ENCODE data around the gene UBR4. TPM values are rescaled to one million over a fixed set of nuclear protein-coding genes. Genes with fewer than 3 reads are reported as not detected.

Gene UBR4
- total RNA-seq, 4 donors from 2014 or later, result 132 to 268 (median 170) TPM

GRCh38 chr1:19229229-19229628, 19.2 kb upstream of the UBR4 start:
- Histone ChIP-seq H3K4me1 (peaks cover 8 to 32% (median 28%) of the 10 kb centered on the region in 4 donors), H3K4me3 (no peak overlapping the region), H3K36me3 (peaks cover 25 to 93% (median 84%) of the 10 kb centered on the region in 4 donors), H3K27me3 (no peaks in the 10 kb centered on the region), H3K9me3 (no peaks in the 10 kb centered on the region), H3K27ac (replicated peaks in 1 of 4) (no peak overlapping the region)
- TF ChIP-seq CTCF (IDR thresholded peaks at IDR 0.05), result no peak
- TF ChIP-seq EP300 (IDR thresholded peaks at IDR 0.05), result no peak
- no peak for TF ChIP-seq POLR2A (IDR thresholded peaks at IDR 0.05; ENCODE audit: low read depth)
- no peak for TF ChIP-seq POLR2AphosphoS5 (IDR thresholded peaks at IDR 0.05)
- DNase-seq (ENCODE audit: extremely low spot score), result no peak
- intact Hi-C loops (cut with DNase I), result no loop called here
- WGBS, result 57% methylated on average over 3 of the region's 3 CpGs

- Histone ChIP-seq H3K36me3 (peaks cover 51 to 97% (median 94%) of the 10 kb centered on the region in 4 donors), H3K27me3 (no peaks in the 10 kb centered on the region), H3K27ac (replicated peaks in 1 of 4) (no peak overlapping the region), H3K4me1 (peaks cover 0 to 15% (median 10%) of the 10 kb centered on the region in 4 donors), H3K9me3 (no peaks in the 10 kb centered on the region), H3K4me3 (no peak overlapping the region)
- TF ChIP-seq CTCF (IDR thresholded peaks at IDR 0.05) (no peak), EP300 (IDR thresholded peaks at IDR 0.05) (no peak), POLR2AphosphoS5 (IDR thresholded peaks at IDR 0.05) (no peak), POLR2A (IDR thresholded peaks at IDR 0.05; ENCODE audit: low read depth) (no peak)
- 91% methylated on average over 13 of the region's 15 CpGs for WGBS
- DNase-seq (ENCODE audit: extremely low spot score), result no peak
- intact Hi-C loops (cut with DNase I), result no loop called here
These were observed 13.1 kb upstream of the UBR4 start for GRCh38 chr1:19222979-19223824.

- DNase-seq (ENCODE audit: extremely low spot score), result no peak
- TF ChIP-seq CTCF (IDR thresholded peaks at IDR 0.05), result no peak
- TF ChIP-seq POLR2AphosphoS5 (IDR thresholded peaks at IDR 0.05), result no peak
- TF ChIP-seq EP300 (IDR thresholded peaks at IDR 0.05), result no peak
- no peak for TF ChIP-seq POLR2A (IDR thresholded peaks at IDR 0.05; ENCODE audit: low read depth)
- Histone ChIP-seq H3K36me3 (peaks cover 51 to 100% (median 97%) of the 10 kb centered on the region in 4 donors), H3K9me3 (no peaks in the 10 kb centered on the region), H3K27me3 (no peaks in the 10 kb centered on the region), H3K4me1 (peaks cover 0 to 15% (median 10%) of the 10 kb centered on the region in 4 donors), H3K27ac (replicated peaks in 1 of 4) (no peak overlapping the region), H3K4me3 (no peak overlapping the region)
- intact Hi-C loops (cut with DNase I), result no loop called here
- WGBS, result 96% methylated on average over 11 of the region's 11 CpGs
These were observed 12.5 kb upstream of the UBR4 start for GRCh38 chr1:19222573-19222972.

GRCh38 chr1:19220991-19221390, 10.9 kb upstream of the UBR4 start:
- Histone ChIP-seq H3K27me3 (no peaks in the 10 kb centered on the region), H3K9me3 (no peaks in the 10 kb centered on the region), H3K4me3 (no peak overlapping the region), H3K27ac (replicated peaks in 1 of 4) (peak overlapping the region in 2 of 4 donors; percentile 26 to 37), H3K4me1 (peaks cover 0 to 15% (median 10%) of the 10 kb centered on the region in 4 donors), H3K36me3 (peaks cover 40 to 98% (median 92%) of the 10 kb centered on the region in 4 donors)
- DNase-seq (ENCODE audit: extremely low spot score), result no peak
- intact Hi-C loops (cut with DNase I), result no loop called here
- 64% methylated on average over 7 of the region's 7 CpGs for WGBS
- TF ChIP-seq POLR2AphosphoS5 (IDR thresholded peaks at IDR 0.05) (peak; percentile 17 to 53), EP300 (IDR thresholded peaks at IDR 0.05) (no peak)

GRCh38 chr1:19220080-19220846, 10.2 kb upstream of the UBR4 start:
- intact Hi-C loops (cut with DNase I), result no loop called here
- Histone ChIP-seq H3K4me3 (no peak overlapping the region), H3K4me1 (peaks cover 0 to 15% (median 10%) of the 10 kb centered on the region in 4 donors), H3K9me3 (no peaks in the 10 kb centered on the region), H3K27me3 (no peaks in the 10 kb centered on the region), H3K27ac (replicated peaks in 1 of 4) (peak overlapping the region; percentile 20 to 37 (median 24)), H3K36me3 (peaks cover 38 to 97% (median 86%) of the 10 kb centered on the region in 4 donors)
- DNase-seq (ENCODE audit: extremely low spot score), result no peak
- TF ChIP-seq POLR2AphosphoS5 (IDR thresholded peaks at IDR 0.05) (no peak), EP300 (IDR thresholded peaks at IDR 0.05) (no peak), POLR2A (IDR thresholded peaks at IDR 0.05; ENCODE audit: low read depth) (no peak), CTCF (IDR thresholded peaks at IDR 0.05) (no peak)
- WGBS, result 86% methylated on average over 8 of the region's 8 CpGs

Measured in esophagus muscularis mucosa (tissue), 4 donors.